ENCODE data around the gene RANBP1.
A peak's percentile ranks its signal among the peaks of the same experiment; 100 is the strongest.

RANBP1 gene

DNA sequence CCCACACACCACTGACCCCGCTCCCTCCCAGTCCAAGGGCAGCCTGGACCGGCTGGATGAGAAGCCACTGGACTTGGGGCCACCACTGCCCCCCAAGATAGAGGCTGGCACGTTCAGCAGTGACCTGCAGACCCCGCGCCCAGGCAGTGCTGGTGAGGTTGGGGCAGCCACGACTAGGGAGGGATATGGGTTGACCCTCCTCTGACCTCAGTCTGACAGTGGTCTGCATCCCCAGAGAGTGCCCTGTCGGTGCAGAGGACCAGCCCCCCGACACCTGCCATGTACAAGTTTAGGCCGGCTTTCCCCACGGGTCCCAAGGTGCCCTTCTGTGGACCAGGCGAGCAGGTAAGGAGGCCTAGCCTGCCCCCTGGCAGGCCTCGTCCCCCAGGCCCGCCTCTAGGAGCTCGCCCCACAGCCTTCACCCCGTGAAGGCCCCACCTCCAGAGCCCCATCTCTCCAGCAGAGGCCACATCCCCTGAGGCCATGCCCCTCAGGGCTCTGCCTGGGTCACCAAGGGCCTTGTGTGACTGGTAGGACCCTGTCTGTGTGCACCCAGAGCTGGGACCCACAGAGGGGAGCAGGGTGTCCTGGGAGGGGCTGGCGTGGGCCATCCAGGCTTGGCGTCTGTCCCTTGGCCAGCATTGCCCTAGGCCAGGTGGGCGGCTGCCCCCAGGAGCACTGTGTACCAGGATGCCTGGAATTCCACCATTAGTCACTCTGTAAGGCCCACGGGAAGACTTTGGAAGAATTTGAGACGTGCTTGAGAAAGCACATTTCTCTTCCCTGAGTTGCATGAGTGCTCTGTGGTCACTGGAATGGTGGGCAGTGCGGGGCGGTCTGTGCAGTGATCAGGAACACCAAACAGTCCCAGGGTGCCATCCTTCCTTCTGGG lies 25.5 kb downstream of the RANBP1 start:
- ChIA-PET POLR2A (no interaction called here), CTCF (no interaction called here)
- TF ChIP-seq, protein P1, sequence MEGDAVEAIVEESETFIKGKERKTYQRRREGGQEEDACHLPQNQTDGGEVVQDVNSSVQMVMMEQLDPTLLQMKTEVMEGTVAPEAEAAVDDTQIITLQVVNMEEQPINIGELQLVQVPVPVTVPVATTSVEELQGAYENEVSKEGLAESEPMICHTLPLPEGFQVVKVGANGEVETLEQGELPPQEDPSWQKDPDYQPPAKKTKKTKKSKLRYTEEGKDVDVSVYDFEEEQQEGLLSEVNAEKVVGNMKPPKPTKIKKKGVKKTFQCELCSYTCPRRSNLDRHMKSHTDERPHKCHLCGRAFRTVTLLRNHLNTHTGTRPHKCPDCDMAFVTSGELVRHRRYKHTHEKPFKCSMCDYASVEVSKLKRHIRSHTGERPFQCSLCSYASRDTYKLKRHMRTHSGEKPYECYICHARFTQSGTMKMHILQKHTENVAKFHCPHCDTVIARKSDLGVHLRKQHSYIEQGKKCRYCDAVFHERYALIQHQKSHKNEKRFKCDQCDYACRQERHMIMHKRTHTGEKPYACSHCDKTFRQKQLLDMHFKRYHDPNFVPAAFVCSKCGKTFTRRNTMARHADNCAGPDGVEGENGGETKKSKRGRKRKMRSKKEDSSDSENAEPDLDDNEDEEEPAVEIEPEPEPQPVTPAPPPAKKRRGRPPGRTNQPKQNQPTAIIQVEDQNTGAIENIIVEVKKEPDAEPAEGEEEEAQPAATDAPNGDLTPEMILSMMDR (IDR thresholded peaks at IDR 0.05; ENCODE audit: insufficient read depth, low read length, missing control alignments) = no peak
- peak; percentile 55 for DNase-seq (ENCODE audit: low read depth, low spot score)
- H3K4me3 ChIP-seq (ENCODE audit: low read depth, low read length) = no peak overlapping the region

DNA sequence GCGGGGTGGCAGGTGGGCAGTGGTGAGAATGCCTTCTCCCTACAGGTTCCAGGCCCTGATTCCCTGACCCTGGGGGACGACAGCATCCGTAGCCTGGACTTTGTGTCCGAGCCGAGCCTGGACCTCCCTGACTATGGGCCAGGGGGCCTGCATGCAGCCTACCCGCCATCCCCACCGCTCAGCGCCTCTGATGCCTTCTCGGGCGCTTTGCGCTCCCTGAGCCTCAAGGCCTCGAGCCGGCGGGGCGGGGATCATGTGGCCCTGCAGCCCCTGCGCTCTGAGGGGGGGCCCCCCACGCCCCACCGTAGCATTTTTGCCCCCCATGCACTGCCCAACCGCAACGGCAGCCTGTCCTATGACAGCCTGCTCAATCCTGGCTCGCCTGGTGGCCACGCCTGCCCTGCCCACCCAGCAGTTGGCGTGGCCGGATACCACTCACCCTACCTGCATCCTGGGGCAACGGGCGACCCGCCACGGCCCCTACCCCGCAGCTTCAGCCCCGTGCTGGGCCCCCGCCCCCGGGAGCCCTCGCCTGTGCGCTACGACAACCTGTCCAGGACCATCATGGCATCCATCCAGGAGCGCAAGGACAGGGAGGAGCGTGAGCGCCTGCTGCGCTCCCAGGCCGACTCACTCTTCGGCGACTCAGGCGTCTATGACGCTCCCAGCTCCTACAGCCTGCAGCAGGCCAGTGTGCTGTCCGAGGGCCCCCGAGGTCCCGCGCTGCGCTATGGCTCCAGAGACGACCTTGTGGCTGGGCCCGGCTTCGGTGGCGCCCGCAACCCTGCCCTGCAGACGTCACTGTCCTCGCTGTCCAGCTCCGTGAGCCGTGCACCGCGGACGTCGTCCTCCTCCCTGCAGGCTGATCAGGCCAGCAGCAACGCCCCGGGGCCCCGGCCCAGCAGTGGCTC lies 27.1 kb downstream of the RANBP1 start:
- TF ChIP-seq, protein P1 (IDR thresholded peaks at IDR 0.05; ENCODE audit: insufficient read depth, low read length, missing control alignments) = no peak
- H3K4me3 ChIP-seq (ENCODE audit: low read depth, low read length) = no peak overlapping the region
- ChIA-PET POLR2A (no interaction called here), CTCF (no interaction called here)
- no peak for DNase-seq (ENCODE audit: low read depth, low spot score)

DNA sequence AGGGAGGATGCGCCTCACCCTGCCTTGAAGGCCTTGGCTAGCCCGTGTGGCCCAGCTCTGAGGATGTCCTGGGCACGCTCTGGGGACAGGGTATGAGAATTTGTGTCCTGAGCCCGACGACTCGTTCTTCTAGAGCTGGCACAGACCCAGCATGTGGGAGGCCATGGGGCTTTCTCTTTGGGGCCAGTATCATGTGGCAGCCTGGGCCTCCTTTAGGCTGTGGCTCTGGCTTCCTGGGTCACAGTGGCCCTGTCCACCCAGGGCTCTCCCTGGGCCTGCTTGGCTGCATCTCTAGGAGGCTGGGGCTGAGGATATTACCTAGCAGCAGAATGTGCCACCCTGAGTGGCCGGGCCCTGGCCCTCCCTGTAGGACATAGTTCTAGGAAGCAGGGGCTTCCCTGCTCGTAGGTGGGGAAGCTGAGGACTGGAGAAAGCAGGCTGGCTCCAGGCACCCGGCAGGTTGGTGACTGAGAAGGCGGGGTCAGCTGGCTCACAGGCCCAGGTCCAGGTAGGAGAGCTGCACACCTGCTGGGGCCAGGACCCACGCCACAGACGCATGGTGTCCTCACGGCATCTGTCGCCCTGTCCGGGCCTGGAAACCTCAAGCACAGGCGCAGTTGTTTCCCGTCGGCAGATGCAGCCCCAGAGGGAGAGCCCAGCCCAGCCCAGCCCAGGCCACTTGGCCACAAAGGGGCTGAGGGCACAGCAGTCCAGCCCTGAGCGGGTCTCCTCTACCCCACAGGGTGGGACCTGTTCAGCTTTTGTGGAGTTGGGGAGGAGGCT lies 28.2 kb downstream of the RANBP1 start:
- TF ChIP-seq, protein P1 (IDR thresholded peaks at IDR 0.05; ENCODE audit: insufficient read depth, low read length, missing control alignments) = no peak
- DNase-seq (ENCODE audit: low read depth, low spot score) = no peak
- no peak overlapping the region for H3K4me3 ChIP-seq (ENCODE audit: low read depth, low read length)
- POLR2A ChIA-PET = no interaction called here
- CTCF ChIA-PET = interaction anchor here (1.4 to 1.5 kb wide), 2 partner anchors 10 to 142 kb away, joined by 3 to 5 read pairs; no protein-coding TSS in a partner anchor

DNA sequence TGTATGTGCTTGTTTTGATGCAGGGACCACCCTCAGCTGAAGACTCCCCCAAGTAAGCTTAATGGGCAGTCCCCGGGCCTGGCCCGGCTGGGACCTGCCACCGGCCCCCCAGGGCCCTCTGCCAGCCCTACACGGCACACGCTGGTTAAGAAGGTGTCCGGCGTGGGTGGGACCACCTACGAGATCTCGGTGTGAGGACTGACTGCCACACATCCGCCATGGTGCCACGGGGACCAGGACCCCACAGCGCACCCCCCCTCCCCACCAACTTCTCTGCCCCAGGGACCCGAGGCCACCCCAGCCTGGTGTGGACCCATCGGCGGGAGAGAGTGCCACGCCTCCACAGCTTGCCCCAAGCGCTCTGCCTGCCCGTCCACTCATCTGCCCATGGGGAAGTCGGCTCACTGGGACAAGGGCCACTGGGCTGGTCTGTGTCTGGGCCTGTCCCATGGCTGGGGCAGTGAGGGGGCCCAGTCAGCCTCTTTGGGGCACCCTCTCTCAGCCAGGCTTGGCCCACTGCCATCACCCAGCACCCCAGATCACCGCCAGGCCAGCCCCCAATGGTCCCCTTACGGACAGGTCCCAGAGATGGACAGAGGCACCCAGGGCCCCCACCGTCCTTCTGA lies 29.4 kb downstream of the RANBP1 start:
- POLR2A ChIA-PET = no interaction called here
- TF ChIP-seq, protein P1 (IDR thresholded peaks at IDR 0.05; ENCODE audit: insufficient read depth, low read length, missing control alignments) = no peak
- no peak for DNase-seq (ENCODE audit: low read depth, low spot score)
- no peak overlapping the region for H3K4me3 ChIP-seq (ENCODE audit: low read depth, low read length)
- CTCF ChIA-PET = interaction anchor here (1.4 to 1.5 kb wide), 2 partner anchors 9 to 141 kb away, joined by 3 to 5 read pairs; no protein-coding TSS in a partner anchor

DNA sequence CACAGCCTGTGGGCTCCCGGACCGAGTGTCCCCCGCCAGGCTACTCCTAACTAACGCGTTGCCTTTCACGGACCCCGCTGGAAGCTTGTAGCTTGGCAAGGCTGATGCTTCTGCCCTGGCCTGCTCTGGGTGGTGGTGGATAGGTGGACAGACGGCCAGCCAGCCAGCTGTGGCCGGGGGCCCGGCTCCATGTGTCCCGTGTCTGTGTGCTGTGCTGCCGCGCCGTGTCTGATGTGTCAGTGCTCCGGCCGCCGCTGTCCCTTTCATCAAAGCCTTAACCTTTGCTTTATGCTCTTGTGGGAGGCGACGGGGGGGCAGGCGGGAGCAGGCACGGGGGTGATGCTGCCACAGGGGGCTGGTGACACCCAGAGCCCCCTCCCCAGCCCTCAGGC lies 29.9 kb downstream of the RANBP1 start:
- no peak for DNase-seq (ENCODE audit: low read depth, low spot score)
- ChIA-PET CTCF (interaction anchor here (1.5 kb wide), 1 partner anchor 8 kb away, joined by 5 read pairs; no protein-coding TSS in a partner anchor), POLR2A (no interaction called here)
- TF ChIP-seq, protein P1 (IDR thresholded peaks at IDR 0.05; ENCODE audit: insufficient read depth, low read length, missing control alignments) = no peak
- no peak overlapping the region for H3K4me3 ChIP-seq (ENCODE audit: low read depth, low read length)
